Stimulated activated CD8-positive, alpha-beta memory T cell treated with anti-CD3 and anti-CD28 coated beads, Interleukin-2, amount 100 ng/mL, for 1 hour (primary cell): ENCODE measurements around the gene CDKL4.
"Not testable (repeated sequence)": the region's sequence is repeated elsewhere in the genome, so short reads cannot be mapped to it uniquely, and the experiment has no call there.

Source experiments
- DNase-seq, 2 donors: peaks; one replicate each; pipeline ENCODE4 v3.0.0-alpha.2; 2020; ENCODE audit warnings: low read depth in 2 of 2

Gene CDKL4

GRCh38 chr2:39228413-39229209 is 15.2 kb downstream of the CDKL4 start:
- DNase-seq: no peak

GRCh38 chr2:39227628-39228412 is 15.9 kb downstream of the CDKL4 start:
- peak; percentile 61 to 71 for DNase-seq

DNA sequence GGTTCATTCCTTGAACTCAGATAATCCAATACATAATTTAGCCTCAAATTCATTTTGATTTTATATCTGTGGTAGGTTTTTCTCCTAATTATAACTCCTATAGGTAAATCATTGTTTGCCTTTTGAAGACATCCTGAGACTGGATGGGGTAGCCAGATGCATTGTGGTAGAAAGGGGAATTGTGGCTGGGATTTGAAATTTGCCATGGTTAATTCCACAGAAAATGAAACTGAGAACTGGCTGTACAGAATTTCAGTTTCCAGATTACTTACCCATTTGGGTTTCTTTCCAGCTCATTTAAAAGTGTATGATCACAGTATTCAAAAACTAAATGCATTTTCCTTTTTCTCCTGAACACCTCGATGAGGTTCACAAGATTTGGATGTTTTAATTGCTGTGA is 18.2 kb downstream of the CDKL4 start:
- DNase-seq: no peak

- no peak for DNase-seq
Observed at GRCh38 chr2:39223909-39224308, 19.9 kb downstream of the CDKL4 start.

GRCh38 chr2:39221459-39221858 is 22.3 kb downstream of the CDKL4 start:
- DNase-seq: no peak

- no peak for DNase-seq
Observed at GRCh38 chr2:39220136-39220535, 23.6 kb downstream of the CDKL4 start.

DNA sequence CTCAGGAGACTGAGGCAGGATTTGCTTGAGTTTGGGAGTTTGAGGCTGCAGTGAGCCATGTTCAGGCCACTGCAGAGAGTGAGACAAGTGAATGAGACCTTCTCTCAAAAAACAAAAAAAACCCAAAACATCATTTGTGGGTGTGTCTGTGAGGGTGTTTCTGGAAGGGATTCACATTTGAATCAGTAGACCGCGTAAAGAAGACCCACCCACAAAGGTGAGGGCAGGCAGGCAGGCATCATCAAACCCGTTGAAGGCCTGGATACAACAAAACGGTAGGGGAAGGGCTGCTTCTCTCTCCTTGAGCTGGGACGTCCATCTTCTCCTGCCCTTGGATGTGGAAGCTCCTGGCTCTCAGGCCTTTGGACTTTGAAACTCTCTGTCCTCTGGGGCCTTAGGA is 25.4 kb downstream of the CDKL4 start:
- no peak for DNase-seq

- no peak for DNase-seq
Observed at GRCh38 chr2:39217192-39217550, 26.6 kb downstream of the CDKL4 start.

- peak; percentile 30 to 39 for DNase-seq
Observed at GRCh38 chr2:39216346-39217191, 27.2 kb downstream of the CDKL4 start.

DNA sequence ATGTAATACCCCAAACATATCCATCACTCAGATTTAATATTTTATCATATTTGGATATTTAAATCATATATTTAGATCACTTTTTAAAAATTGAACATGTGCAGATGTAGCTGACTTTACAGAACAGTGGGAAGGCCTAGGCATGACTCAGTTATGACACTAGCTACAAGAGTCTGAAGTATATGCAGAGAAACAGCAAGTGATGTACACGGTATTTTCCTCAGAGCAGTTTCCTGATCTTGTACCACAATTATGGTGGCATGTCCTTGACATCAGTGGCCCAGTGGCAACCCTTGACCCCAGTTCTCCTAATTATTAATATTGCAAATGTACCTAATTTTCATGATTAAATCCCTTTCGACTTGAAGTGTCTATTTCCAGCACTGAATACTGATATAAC is 28.2 kb downstream of the CDKL4 start:
- no peak for DNase-seq

DNA sequence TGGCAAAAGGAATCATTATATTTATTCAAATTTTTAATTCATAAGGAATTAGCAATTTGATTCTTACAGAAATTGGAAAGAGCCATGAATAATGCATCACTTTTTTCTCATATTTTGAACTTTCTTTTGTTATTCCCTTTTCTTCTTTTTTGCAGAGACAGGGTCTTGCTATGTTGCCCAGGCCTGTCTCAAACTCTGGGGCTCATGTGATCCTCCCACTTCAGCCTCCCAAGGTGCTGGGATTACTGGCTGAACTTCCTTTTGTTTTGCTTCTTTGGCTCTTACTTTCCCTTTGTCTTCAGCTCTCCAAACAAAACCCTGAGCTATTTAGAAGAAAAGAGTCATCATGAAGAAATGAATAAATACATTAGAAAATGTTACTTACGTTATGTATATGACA is 30.8 kb downstream of the CDKL4 start:
- no peak for DNase-seq

DNA sequence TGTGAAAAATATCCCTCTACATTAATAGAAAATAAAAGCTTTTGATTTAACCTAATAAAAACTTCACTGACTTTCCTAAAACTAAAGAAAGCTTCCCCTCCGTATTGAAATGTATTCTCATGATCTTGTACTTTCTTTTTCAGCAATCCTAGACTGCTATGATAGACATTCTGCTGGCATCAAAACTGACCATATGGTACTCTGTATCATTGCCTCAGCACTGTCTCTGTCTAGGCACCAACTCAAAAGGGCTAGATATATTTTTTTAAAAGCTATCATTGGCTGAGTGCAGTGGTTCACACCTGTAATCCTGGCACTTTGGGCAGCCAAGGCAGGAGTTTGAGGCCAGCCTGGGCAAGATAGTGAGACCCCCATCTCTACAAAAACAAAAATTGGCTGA is 32.9 kb downstream of the CDKL4 start:
- DNase-seq: no peak

GRCh38 chr2:39203382-39203781 is 40.4 kb downstream of the CDKL4 start:
- no peak for DNase-seq

DNA sequence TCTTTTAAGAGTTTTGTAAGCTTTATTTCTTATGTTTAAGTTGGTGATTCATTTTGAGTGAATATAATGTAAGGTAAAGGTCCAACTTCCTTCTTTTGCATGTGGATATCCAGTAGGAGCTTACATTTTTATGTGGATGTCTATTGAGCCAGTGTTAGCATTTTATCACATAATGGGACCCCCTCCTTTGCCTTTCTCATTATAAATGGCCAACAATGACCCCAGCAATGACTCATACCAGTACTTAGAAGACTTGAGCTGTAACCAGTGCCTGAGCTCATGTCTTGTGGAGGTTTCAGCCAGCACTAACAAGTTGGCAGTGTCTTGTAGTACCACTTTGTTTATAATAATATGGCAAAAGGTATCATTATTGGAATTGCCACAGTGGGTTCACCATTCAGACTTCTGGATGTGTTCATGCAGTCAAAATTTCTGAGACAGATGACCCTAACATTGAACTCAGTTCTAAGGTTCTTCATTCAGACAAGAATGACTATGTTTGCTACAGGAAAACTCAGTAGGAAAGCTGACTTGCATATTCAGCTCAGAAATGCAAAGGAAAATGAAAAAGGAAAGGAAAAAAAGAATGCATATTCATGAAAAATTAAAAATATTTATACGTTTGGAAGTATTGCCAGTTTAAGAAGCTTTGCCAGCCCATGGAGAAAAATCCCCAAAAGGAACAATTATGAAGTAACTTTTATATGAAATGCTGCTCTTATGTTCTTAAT is 41.0 kb downstream of the CDKL4 start:
- DNase-seq: no peak

GRCh38 chr2:39197003-39197402 is 46.8 kb downstream of the CDKL4 start:
- not testable (repeated sequence) for DNase-seq

DNA sequence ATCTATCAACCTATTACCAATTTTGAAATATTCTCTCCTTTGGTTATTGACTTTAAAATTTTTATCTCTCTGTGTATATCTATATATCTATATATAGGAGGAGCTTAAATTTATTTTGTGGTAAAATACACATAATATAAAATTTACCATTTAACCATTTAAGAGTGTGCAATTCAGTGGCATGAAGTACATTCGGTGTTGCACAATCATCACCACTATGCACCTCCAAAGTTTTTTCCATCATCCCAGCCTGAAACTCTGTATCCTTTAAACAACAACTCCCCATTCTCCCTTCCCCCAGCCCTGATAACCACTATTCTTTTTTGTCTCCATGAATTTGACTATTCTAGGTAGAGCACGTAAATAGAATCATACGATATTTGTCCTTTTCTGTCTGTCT is 49.1 kb downstream of the CDKL4 start:
- DNase-seq: no peak

DNA sequence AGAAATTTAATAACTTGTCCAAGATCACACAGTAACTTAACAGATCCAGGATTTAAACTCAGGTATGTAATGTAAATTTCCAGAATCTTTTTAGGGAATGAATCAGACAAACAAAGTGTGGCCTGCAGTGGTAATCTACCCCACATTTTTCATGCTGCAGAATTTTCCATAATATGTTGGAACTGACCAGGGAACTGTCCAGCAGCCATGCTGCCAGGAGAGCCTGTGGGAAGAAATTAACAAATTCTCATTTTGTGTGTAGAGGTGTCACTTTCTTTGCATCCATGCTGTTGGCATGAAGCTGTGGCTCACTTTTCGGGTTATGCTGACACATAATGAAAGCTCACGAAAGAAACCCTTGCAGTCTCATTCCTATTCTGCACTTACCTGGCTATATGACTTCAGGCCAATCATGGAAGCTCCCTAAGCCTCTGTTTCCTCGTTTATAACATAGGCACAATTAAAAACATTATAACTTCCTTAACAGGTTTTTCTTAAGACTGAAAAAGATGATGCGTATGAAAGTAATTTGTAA is 54.7 kb downstream of the CDKL4 start:
- no peak for DNase-seq

GRCh38 chr2:39183673-39184072 is 60.1 kb downstream of the CDKL4 start:
- no peak for DNase-seq

GRCh38 chr2:39181297-39181696 is 62.5 kb downstream of the CDKL4 start:
- DNase-seq: no peak

DNA sequence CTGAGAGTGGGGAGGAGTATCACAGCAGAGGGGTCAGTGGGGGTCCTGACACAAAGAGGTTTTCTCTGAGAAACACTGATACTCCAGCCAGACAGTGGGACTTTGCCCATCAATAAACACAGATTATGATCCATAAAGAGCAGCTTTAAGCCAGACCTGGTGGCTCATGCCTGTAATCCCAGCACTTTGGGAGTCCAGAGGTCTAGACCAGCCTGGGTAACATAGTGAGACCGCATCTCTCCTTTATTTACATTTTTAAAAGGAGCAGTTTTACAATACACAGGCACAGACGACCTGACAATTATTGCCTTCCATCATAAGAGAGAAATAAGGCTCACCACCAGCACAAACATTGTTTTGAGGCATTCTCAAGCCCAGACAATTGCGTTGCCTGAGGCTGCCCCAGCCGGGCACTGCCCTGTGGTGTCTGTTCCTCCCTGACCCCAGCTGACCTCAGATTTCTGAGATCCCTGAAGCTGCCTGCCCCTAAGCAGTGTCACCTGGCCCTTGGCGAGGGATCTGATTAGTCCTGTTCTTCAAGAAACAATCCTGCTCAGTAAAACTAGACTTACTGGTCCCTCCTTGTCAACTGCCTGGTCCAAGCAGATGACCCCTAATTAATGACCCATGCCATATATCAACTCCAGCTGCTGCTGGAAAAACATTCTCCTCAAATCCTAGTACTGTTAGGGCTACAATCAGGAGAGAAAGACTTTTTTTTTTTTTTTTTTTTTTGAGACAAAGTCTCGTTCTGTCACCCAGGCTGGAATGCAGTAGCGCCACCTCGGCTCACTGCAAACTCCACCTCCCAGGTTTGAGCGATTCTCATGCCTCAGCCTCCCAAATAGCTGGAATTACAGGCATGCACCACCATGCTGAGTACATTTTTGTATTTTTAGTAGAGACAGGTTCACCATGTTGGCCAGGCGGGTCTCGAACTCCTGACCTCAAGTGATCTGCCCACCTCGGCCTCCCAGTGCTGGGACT is 63.5 kb downstream of the CDKL4 start:
- no peak for DNase-seq
